GM19025 (cell line): ENCODE results near the gene TMBIM6.

Experiments
- ATAC-seq: cut with Tn5 transposase; IDR thresholded peaks from one replicate; pipeline ENCODE4 v1.9.1; 2021; ENCODE audit warnings: mild to moderate bottlenecking, low read depth, moderate library complexity; ENCODE audit not compliant: unreplicated experiment

Gene TMBIM6

GRCh38 chr12:49795654-49796105 lies 54.3 kb downstream of the TMBIM6 start:
- no peak for ATAC-seq

GRCh38 chr12:49796155-49796554 lies 54.8 kb downstream of the TMBIM6 start:
- no peak for ATAC-seq

GRCh38 chr12:49796606-49797448 lies 55.5 kb downstream of the TMBIM6 start:
- ATAC-seq = no peak

GRCh38 chr12:49797449-49797776 lies 56.1 kb downstream of the TMBIM6 start:
- ATAC-seq = no peak

GRCh38 chr12:49798248-49798647 lies 56.9 kb downstream of the TMBIM6 start:
- no peak for ATAC-seq

- ATAC-seq = no peak
Observed at GRCh38 chr12:49798934-49799333, 57.6 kb downstream of the TMBIM6 start.

GRCh38 chr12:49800421-49801140 lies 59.2 kb downstream of the TMBIM6 start:
- no peak for ATAC-seq

- no peak for ATAC-seq
Observed at GRCh38 chr12:49801141-49802063, 60.0 kb downstream of the TMBIM6 start.

GRCh38 chr12:49803693-49804450 lies 62.5 kb downstream of the TMBIM6 start:
- ATAC-seq = no peak

GRCh38 chr12:49804821-49805220 lies 63.5 kb downstream of the TMBIM6 start:
- ATAC-seq = no peak

- ATAC-seq = no peak
Observed at GRCh38 chr12:49805409-49805808, 64.1 kb downstream of the TMBIM6 start.

- ATAC-seq = no peak
Observed at GRCh38 chr12:49806321-49806813, 65.0 kb downstream of the TMBIM6 start.

- no peak for ATAC-seq
Observed at GRCh38 chr12:49806877-49807276, 65.5 kb downstream of the TMBIM6 start.

- no peak for ATAC-seq
Observed at GRCh38 chr12:49807991-49808580, 66.7 kb downstream of the TMBIM6 start.

GRCh38 chr12:49808686-49809380 lies 67.5 kb downstream of the TMBIM6 start:
- ATAC-seq = no peak

GRCh38 chr12:49809381-49809905 lies 68.1 kb downstream of the TMBIM6 start:
- ATAC-seq = no peak

- ATAC-seq = no peak
Observed at GRCh38 chr12:49809906-49810389, 68.6 kb downstream of the TMBIM6 start.

GRCh38 chr12:49811136-49811535 lies 69.8 kb downstream of the TMBIM6 start:
- no peak for ATAC-seq
